Liver (tissue), 3 donors: ENCODE results near the gene FTO.

Experiments used
- CTCF ChIP-seq: fragments of 150-350 bp; IDR thresholded peaks from 2 replicates; pipeline ENCODE4 v1.5.1; 2017; ENCODE audit warnings: improper control_type of control experiment, low read depth, low read length; ENCODE audit not compliant: missing input control
- EGR1 ChIP-seq, 2 donors: IDR thresholded peaks; 2 replicates each; pipeline ENCODE4 v1.6.1; 2016 to 2018; ENCODE audit warnings: antibody characterized with exemption in 2 of 2, low read depth in 2 of 2
- FOXA1 ChIP-seq: IDR thresholded peaks from 2 replicates; pipeline ENCODE4 v1.6.1; 2016; ENCODE audit warnings: antibody characterized with exemption
- FOXA2 ChIP-seq: IDR thresholded peaks from 2 replicates; pipeline ENCODE4 v1.6.1; 2016; ENCODE audit warnings: antibody characterized with exemption
- GABPA ChIP-seq, 2 donors: IDR thresholded peaks in 1 of 2; conservative IDR thresholded peaks in 1 of 2; 2 replicates each; pipeline ENCODE4 v1.6.1; 2016; ENCODE audit warnings: antibody characterized with exemption in 2 of 2, mild to moderate bottlenecking in 1 of 2, moderate library complexity in 1 of 2
- HNF4G ChIP-seq: IDR thresholded peaks from 2 replicates; pipeline ENCODE4 v1.6.1; 2016; ENCODE audit warnings: antibody characterized with exemption
- RAD21 ChIP-seq, 2 donors: IDR thresholded peaks; 2 replicates each; pipeline ENCODE4 v1.6.1; 2016; ENCODE audit warnings: antibody characterized with exemption in 2 of 2, mild to moderate bottlenecking in 2 of 2
- SP1 ChIP-seq: IDR thresholded peaks from 2 replicates; pipeline ENCODE4 v1.6.1; 2018; ENCODE audit warnings: antibody characterized with exemption, mild to moderate bottlenecking
- TAF1 ChIP-seq: conservative IDR thresholded peaks from 2 replicates; pipeline ENCODE4 v1.6.1; 2016; ENCODE audit warnings: antibody characterized with exemption, mild to moderate bottlenecking
- YY1 ChIP-seq: IDR thresholded peaks from 2 replicates; pipeline ENCODE4 v1.6.1; 2016; ENCODE audit warnings: antibody characterized with exemption, mild to moderate bottlenecking
- ZBTB33 ChIP-seq: IDR thresholded peaks from 2 replicates; pipeline ENCODE4 v1.6.1; 2016; ENCODE audit warnings: antibody characterized with exemption
- TF ChIP-seq, protein P1 (sequence below): IDR thresholded peaks from 2 replicates; pipeline ENCODE4 v1.6.1; 2016; ENCODE audit warnings: antibody characterized with exemption
- TF ChIP-seq, protein P2 (sequence below): IDR thresholded peaks from 2 replicates; pipeline ENCODE4 v1.6.1; 2016; ENCODE audit warnings: antibody characterized with exemption, mild to moderate bottlenecking
- TF ChIP-seq, protein P3 (sequence below): IDR thresholded peaks from 2 replicates; pipeline ENCODE4 v1.6.1; 2016; ENCODE audit warnings: antibody characterized with exemption
- donor health status: healthy.
- donor health status: healthy.

DNA sequence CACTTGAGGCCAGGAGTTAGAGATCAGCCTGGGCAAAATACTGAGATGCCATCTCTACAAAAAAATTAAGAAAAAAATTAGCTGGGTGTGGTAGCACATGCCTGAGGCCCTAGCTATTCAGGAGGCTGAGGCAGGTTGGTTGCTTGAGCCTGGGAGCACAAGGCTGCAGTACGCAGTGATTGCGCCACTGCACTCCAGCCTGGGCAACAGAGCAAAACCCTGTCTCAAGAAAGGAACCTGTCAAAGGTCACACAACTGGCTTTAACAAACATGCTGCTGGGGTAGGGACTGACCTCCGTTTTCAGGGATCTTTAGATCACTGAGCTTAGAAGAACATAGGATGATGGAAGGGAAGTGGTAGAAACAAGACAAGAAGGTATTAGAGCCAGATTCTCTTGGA, 487.6 kb downstream of the FTO start:
- TF ChIP-seq, protein P1, sequence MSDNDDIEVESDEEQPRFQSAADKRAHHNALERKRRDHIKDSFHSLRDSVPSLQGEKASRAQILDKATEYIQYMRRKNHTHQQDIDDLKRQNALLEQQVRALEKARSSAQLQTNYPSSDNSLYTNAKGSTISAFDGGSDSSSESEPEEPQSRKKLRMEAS: no peak
- TF ChIP-seq CTCF: no peak
- TF ChIP-seq RAD21 (IDR thresholded peaks at IDR 0.05): no peak
- no peak for TF ChIP-seq GABPA (IDR thresholded peaks at IDR 0.05 in 1 of 2, conservative IDR thresholded peaks at IDR 0.05 in 1 of 2)
- TF ChIP-seq, protein P2, sequence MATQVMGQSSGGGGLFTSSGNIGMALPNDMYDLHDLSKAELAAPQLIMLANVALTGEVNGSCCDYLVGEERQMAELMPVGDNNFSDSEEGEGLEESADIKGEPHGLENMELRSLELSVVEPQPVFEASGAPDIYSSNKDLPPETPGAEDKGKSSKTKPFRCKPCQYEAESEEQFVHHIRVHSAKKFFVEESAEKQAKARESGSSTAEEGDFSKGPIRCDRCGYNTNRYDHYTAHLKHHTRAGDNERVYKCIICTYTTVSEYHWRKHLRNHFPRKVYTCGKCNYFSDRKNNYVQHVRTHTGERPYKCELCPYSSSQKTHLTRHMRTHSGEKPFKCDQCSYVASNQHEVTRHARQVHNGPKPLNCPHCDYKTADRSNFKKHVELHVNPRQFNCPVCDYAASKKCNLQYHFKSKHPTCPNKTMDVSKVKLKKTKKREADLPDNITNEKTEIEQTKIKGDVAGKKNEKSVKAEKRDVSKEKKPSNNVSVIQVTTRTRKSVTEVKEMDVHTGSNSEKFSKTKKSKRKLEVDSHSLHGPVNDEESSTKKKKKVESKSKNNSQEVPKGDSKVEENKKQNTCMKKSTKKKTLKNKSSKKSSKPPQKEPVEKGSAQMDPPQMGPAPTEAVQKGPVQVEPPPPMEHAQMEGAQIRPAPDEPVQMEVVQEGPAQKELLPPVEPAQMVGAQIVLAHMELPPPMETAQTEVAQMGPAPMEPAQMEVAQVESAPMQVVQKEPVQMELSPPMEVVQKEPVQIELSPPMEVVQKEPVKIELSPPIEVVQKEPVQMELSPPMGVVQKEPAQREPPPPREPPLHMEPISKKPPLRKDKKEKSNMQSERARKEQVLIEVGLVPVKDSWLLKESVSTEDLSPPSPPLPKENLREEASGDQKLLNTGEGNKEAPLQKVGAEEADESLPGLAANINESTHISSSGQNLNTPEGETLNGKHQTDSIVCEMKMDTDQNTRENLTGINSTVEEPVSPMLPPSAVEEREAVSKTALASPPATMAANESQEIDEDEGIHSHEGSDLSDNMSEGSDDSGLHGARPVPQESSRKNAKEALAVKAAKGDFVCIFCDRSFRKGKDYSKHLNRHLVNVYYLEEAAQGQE: no peak
- TF ChIP-seq, protein P3, sequence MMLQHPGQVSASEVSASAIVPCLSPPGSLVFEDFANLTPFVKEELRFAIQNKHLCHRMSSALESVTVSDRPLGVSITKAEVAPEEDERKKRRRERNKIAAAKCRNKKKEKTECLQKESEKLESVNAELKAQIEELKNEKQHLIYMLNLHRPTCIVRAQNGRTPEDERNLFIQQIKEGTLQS: no peak
- no peak for TF ChIP-seq ZBTB33
- TF ChIP-seq YY1: no peak
- TF ChIP-seq FOXA2: no peak
- no peak for TF ChIP-seq FOXA1
- TF ChIP-seq TAF1: no peak
- no peak for TF ChIP-seq HNF4G
- TF ChIP-seq SP1: no peak
- no peak for TF ChIP-seq EGR1 (IDR thresholded peaks at IDR 0.05; ENCODE audit: low read depth in 2 of 2)
